ENCODE data around the gene KIAA1755.

KIAA1755 gene

GRCh38 chr20:38165966-38166702 is 94.4 kb downstream of the KIAA1755 start:
- TF ChIP-seq CTCF (IDR thresholded peaks at IDR 0.05), result no peak

- TF ChIP-seq CTCF (IDR thresholded peaks at IDR 0.05), result peak; percentile 78
These were observed 95.2 kb downstream of the KIAA1755 start, which contains the start of gene TGM2 for GRCh38 chr20:38165089-38165965. Gene TGM2, minus strand, starts transcription at chr20:38165270. Its CDS starts 72 bp downstream, at chr20:38165198.

GRCh38 chr20:38164624-38165088 is 95.9 kb downstream of the KIAA1755 start:
- TF ChIP-seq CTCF (IDR thresholded peaks at IDR 0.05), result no peak

GRCh38 chr20:38164069-38164468 is 96.5 kb downstream of the KIAA1755 start:
- no peak for TF ChIP-seq CTCF (IDR thresholded peaks at IDR 0.05)

- TF ChIP-seq CTCF (IDR thresholded peaks at IDR 0.05), result no peak
These were observed 97.4 kb downstream of the KIAA1755 start for GRCh38 chr20:38162878-38163875.

GRCh38 chr20:38162149-38162548 is 98.4 kb downstream of the KIAA1755 start:
- TF ChIP-seq CTCF (IDR thresholded peaks at IDR 0.05), result no peak

GRCh38 chr20:38161412-38161774 is 99.1 kb downstream of the KIAA1755 start:
- no peak for TF ChIP-seq CTCF (IDR thresholded peaks at IDR 0.05)
